ENCODE measurements around the gene ATAD2B. TPM values are rescaled to one million over a fixed set of nuclear protein-coding genes. Genes with fewer than 3 reads are reported as not detected.

The ATAD2B gene
- total and polyA plus RNA-seq, 2 of the 8 experiments (the other 6 are each of a cell fraction or from before 2014, with no cell fraction given) = 3.4 to 16.1 TPM

- TF ChIP-seq E2F6 (IDR thresholded peaks at IDR 0.05) = no peak
- no peak for TF ChIP-seq MAX (IDR thresholded peaks at IDR 0.05)
- no peak for TF ChIP-seq SIN3A (conservative IDR thresholded peaks at IDR 0.05 in 1 of 2, IDR thresholded peaks at IDR 0.05 in 1 of 2; ENCODE audit: low read depth in 1 of 2, low read length in 2 of 2)
- TF ChIP-seq RFX5 (IDR thresholded peaks at IDR 0.05; ENCODE audit: borderline replicate concordance, low read depth, low read length) = no peak
- TF ChIP-seq CBX5 (IDR thresholded peaks at IDR 0.05; ENCODE audit: low read depth, low read length) = no peak
- TF ChIP-seq TAF1 (IDR thresholded peaks at IDR 0.05; ENCODE audit: low read depth, low read length) = no peak
- TF ChIP-seq TCF12 (IDR thresholded peaks at IDR 0.05; ENCODE audit: low read depth, low read length) = no peak
- no peak for TF ChIP-seq CEBPB (IDR thresholded peaks at IDR 0.05; ENCODE audit: low read depth, low read length)
- TF ChIP-seq POLR2AphosphoS5 (IDR thresholded peaks at IDR 0.05; ENCODE audit: low read depth, low read length) = no peak
- TF ChIP-seq CREB1 (IDR thresholded peaks at IDR 0.05) = no peak
- TF ChIP-seq CHD7 (IDR thresholded peaks at IDR 0.05; ENCODE audit: insufficient replicate concordance, low read length) = no peak
These were observed 154.2 kb downstream of the ATAD2B start (continued) for GRCh38 chr2:23772684-23773083.

All from H1 (cell line).